ENCODE data around the gene DIDO1. TPM values are rescaled to one million over a fixed set of nuclear protein-coding genes. Genes with fewer than 3 reads are reported as not detected.
"Not testable (repeated sequence)": the region's sequence is repeated elsewhere in the genome, so short reads cannot be mapped to it uniquely, and the experiment has no call there.

Gene DIDO1
- polyA plus RNA-seq, 3 donors from 2014 or later = 23.1 to 48.8 (median 37.7) TPM

DNA sequence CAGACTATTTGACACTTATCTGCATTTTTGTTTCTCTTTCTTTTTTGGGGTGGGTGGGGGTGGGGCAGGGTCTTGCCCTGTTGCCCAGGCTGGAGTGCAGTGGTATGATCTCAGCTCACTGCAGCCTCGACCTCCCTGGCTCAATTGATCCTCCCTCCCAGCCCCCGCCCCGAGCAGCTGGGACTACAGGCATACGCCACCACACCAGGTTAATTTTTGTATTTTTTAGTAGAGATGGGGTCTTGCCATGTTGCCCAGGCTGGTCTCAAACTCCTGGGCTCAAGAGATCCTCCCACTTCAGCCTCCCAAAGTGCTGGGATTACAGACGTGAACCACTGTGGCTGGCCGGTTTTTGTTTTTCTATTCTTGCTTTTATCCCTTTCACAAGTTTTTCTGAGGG lies 73.0 kb downstream of the DIDO1 start:
- H3K27me3 Mint-ChIP-seq (ENCODE audit: low read depth in 3 of 3); H3K4me1 Mint-ChIP-seq; DNase-seq; H3K4me3 Mint-ChIP-seq; H3K27ac Mint-ChIP-seq; H3K9me3 Mint-ChIP-seq: not testable (repeated sequence)
- peaks cover 17 to 21% (median 20%) of the 10 kb centered on the region in 3 donors for H3K36me3 Mint-ChIP-seq

DNA sequence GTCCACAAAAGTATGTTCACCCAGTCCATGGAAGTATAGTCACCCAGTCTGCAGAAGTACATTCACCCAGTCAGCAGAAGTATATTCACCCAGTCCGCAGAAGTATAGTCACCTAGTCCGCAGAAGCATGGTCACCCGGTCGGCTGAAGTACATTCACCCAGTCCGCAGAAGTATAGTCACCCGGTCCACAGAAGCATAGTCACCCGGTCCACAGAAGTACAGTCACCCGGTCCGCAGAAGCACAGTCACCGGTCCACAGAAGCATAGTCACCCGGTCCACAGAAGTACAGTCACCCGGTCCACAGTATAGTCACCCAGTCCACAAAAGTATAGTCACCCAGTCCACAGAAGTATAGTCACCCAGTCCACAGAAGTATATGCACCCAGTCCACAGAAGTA lies 73.5 kb downstream of the DIDO1 start:
- Mint-ChIP-seq H3K27me3 (ENCODE audit: low read depth in 3 of 3) (peaks cover 0 to 1% (median 0%) of the 10 kb centered on the region in 3 donors), H3K27ac (no peak overlapping the region), H3K9me3 (no peaks in the 10 kb centered on the region), H3K4me1 (no peaks in the 10 kb centered on the region), H3K36me3 (peaks cover 17 to 21% (median 17%) of the 10 kb centered on the region in 3 donors), H3K4me3 (no peak overlapping the region)
- no peak for DNase-seq

DNA sequence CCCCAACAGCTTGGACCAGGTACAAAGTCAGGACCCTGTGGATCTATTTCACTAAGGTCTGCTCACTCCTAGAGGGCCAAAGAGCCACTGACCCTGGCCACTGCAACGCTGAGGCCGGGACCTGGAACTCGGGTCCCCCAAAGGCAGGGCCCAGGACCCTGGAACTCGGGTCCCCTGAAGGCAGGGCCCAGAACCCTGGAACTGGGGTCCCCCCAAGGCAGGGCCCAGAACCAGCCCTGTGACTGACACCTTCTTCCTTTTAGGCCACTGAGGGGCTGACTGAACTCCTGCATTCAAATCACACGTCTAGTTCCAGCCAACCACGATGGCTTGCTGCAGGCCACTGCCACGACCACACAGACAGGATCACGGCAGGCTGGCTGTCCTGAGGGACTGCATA lies 74.1 kb downstream of the DIDO1 start:
- Mint-ChIP-seq H3K4me3 (no peak overlapping the region), H3K4me1 (no peaks in the 10 kb centered on the region)

DNA sequence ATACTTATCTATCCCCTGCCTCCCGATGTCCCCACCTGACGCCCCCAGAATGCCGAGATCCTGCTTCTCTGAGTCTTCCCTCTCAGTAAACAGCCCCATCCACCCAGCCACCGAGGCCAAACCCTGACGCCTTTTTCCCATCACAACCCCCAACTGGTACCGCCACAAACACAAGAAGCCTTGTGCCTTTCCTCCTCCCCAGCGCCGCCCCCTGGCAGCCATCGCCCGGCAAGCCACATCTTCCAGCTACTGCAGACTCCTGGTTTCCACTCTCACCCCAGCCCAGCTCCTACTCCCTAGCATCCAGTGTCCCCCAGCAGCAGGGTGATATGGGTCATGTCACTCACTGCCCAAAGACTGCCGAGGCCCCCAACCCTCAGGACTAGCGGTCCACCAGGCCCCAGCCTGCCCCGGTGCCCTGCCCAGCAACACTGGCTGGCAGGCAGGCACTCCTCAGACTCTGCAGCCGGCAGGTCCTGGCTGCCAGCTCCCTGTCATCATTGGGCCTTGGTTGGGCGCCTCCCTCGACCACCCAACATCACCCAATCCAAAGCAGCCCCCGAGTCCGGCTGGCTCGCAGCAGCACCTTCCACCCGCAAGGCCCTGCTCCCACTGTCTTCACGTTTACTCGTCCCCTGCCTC lies 75.9 kb downstream of the DIDO1 start:
- H3K27ac Mint-ChIP-seq = peak overlapping the region in 1 of 6 donors; percentile 18

More for the DNA sequence above, 74.1 kb downstream of the DIDO1 start:
- Mint-ChIP-seq H3K9me3 (no peaks in the 10 kb centered on the region), H3K27ac (no peak overlapping the region), H3K36me3 (peaks cover 13 to 18% (median 15%) of the 10 kb centered on the region in 3 donors), H3K27me3 (ENCODE audit: low read depth in 3 of 3) (peaks cover 0 to 2% (median 0%) of the 10 kb centered on the region in 3 donors)
- no peak for DNase-seq

DNA sequence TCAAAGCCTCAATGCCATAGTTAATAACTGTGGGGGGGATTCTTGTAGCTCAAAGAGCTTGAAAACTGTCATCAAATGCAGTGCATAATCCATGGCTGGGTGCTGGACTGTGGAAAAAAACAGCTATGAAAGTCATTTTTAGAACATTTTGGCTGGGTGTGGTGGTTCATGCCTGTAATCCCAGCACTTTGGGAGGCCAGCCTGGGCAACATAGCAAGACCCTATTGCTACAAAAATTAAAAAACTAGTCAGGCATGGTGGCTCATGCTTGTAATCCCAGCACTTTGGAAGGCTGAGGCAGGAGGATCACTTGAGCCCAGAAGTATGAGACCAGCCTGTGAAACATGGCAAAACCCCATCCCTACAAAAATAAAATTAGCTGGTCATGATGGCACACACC lies 76.9 kb downstream of the DIDO1 start:
- Mint-ChIP-seq H3K9me3 (no peaks in the 10 kb centered on the region), H3K27me3 (ENCODE audit: low read depth in 3 of 3) (peaks cover 0 to 4% (median 0%) of the 10 kb centered on the region in 3 donors), H3K27ac (no peak overlapping the region), H3K36me3 (peaks cover 15 to 27% (median 18%) of the 10 kb centered on the region in 3 donors), H3K4me1 (no peaks in the 10 kb centered on the region), H3K4me3 (no peak overlapping the region)
- no peak for DNase-seq

More for the DNA sequence above, 75.9 kb downstream of the DIDO1 start:
- peaks cover 15 to 25% (median 16%) of the 10 kb centered on the region in 3 donors for H3K36me3 Mint-ChIP-seq
- H3K9me3 Mint-ChIP-seq = no peaks in the 10 kb centered on the region
- no peak overlapping the region for H3K4me3 Mint-ChIP-seq
- DNase-seq = no peak
- H3K27me3 Mint-ChIP-seq (ENCODE audit: low read depth in 3 of 3) = peaks cover 0 to 4% (median 0%) of the 10 kb centered on the region in 3 donors
- H3K4me1 Mint-ChIP-seq = no peaks in the 10 kb centered on the region

DNA sequence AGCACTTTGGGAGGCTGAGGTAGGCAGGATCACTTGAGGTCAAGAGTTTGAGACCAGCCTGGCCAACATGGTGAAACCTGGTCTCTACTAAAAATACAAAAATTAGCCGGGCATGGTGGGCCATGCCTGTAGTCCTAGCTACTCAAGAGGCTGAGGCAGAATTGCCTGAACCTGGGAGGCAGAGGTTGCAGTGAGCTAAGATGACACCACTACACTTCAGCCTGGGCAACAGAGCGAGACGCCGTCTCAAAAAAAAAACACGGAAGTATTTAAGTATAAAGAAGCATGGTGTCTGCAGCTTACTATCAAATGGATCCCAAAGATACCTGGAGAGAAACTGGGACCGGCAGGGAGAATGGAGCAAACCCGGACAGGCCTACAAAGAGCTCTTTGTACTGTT lies 77.4 kb downstream of the DIDO1 start:
- H3K9me3 Mint-ChIP-seq; DNase-seq; H3K4me1 Mint-ChIP-seq; H3K27me3 Mint-ChIP-seq (ENCODE audit: low read depth in 3 of 3); H3K27ac Mint-ChIP-seq; H3K4me3 Mint-ChIP-seq: not testable (repeated sequence)
- H3K36me3 Mint-ChIP-seq = peaks cover 13 to 25% (median 18%) of the 10 kb centered on the region in 3 donors

DNA sequence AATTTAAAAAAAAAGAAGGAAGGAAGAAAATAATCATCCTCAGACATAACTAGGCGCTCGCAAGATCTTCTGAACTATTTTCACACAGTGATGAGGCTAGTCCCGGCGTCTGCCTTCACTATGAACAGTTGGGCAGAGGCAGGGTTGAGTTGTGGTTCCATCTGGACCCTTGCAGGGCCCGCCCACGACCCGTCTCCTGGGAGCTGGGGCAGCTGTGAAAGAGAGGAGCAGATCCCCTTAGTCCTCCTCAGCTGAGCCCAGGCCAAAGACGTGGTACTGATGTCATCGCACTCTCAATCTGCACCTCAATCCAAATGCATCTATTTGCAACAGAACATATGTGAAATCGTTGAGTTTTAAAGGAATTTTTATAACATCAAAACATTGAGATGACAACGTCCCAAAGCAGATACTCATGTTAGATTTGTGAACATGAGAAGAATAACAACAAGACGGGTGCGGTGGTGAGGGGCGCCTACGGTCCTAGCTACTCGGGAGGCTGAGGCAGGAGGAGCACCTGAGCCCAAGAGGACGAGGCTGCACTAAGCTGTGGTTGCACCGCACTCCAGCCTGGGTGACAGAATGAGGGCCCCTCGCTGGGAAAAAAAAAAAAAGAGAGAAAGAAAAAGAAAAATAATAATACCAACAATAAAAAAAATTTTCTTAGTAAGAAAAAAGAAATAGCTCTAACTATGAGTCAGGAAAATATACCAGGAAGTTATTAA lies 80.0 kb downstream of the DIDO1 start:
- H3K27ac Mint-ChIP-seq = no peak overlapping the region

DNA sequence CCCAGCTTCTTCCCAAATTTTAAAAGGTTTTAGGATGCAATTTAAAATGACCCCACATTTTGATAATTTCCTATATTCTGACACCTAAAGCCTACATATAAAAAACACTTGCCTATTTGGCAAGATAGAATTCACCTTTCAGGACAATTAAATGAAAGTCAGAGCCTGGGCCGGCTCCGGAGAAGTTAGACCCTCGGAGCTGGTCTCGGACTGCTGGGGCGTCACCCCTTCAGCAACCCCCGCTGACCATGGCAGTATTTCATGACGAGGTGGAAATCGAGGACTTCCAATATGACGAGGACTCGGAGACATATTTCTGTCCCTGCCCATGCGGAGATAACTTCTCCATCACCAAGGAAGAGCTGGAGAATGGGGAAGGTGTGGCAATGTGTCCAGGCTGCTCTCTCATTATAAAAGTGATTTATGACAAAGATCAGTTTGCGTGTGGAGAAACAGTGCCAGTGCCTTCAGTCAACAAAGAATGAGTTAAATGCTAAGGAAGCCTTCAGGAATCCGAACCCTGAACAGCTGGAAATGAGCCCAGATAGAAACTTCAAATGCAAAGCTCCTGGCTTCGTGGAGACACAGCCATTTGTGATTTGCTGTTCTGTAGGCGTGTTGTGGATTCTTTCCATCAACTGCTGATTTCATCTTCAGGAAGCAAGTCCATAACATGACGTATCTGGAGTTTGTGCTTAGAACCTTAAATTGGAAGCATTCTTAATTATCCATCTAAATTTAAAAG lies 80.7 kb downstream of the DIDO1 start:
- Mint-ChIP-seq H3K27ac (no peak overlapping the region), H3K27me3 (ENCODE audit: low read depth in 3 of 3) (peaks cover 0 to 4% (median 0%) of the 10 kb centered on the region in 3 donors), H3K9me3 (no peaks in the 10 kb centered on the region), H3K4me3 (no peak overlapping the region), H3K4me1 (no peaks in the 10 kb centered on the region), H3K36me3 (peaks cover 4 to 16% (median 13%) of the 10 kb centered on the region in 3 donors)
- DNase-seq = no peak

More for the DNA sequence above, 80.0 kb downstream of the DIDO1 start:
- Mint-ChIP-seq H3K4me3 (no peak overlapping the region), H3K9me3 (no peaks in the 10 kb centered on the region), H3K36me3 (peaks cover 4 to 18% (median 16%) of the 10 kb centered on the region in 3 donors), H3K27me3 (ENCODE audit: low read depth in 3 of 3) (peaks cover 0 to 4% (median 0%) of the 10 kb centered on the region in 3 donors), H3K4me1 (no peaks in the 10 kb centered on the region)
- no peak for DNase-seq

DNA sequence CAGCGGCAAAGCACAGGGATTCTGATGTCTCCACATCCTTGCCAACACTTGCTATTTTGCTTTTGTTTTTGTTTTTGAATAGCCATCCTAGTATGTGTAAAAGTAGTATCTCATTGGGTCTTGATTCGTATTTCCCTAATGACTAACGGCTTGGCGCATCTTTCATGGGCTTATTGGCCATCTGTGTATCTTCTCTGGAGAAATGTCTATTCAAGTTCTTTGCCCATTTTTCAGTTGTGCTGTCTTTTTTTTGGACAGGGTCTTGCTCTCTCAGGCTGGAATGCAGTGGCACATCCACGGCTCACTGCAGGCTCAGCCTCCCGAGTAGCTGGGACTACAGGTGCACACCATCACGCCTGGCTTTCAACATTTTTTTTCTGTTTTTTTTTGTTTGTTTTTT lies 82.1 kb downstream of the DIDO1 start:
- Mint-ChIP-seq H3K36me3 (peaks cover 4 to 16% (median 9%) of the 10 kb centered on the region in 3 donors), H3K27ac (no peak overlapping the region), H3K4me3 (no peak overlapping the region), H3K27me3 (ENCODE audit: low read depth in 3 of 3) (peaks cover 0 to 4% (median 0%) of the 10 kb centered on the region in 3 donors), H3K4me1 (peaks cover 0 to 1% of the 10 kb centered on the region in 2 donors), H3K9me3 (no peaks in the 10 kb centered on the region)
- DNase-seq = no peak

DNA sequence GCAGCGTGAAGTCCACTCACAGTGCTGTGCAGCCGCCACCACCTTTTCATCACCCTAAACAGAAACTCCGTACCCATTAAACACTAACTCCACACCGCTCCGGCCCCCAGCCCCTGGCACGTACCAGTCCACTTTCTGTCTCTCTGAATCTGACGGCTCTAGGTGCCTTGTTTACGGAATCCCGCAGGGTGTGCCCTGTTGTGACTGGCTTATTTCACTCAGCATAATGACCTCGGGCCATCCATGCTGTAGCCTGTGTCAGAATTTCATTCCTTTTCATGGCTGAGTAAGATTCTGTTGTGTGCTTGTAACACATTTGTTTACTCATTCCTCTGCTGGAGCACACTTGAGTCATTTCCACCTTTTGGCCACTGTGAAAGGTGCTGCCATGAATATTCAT lies 82.6 kb downstream of the DIDO1 start:
- no peak overlapping the region for H3K27ac Mint-ChIP-seq
- H3K4me3 Mint-ChIP-seq = no peak overlapping the region
- peaks cover 0 to 4% (median 0%) of the 10 kb centered on the region in 3 donors for H3K27me3 Mint-ChIP-seq (ENCODE audit: low read depth in 3 of 3)
- no peak for DNase-seq
- no peaks in the 10 kb centered on the region for H3K9me3 Mint-ChIP-seq
- peaks cover 4 to 16% (median 9%) of the 10 kb centered on the region in 3 donors for H3K36me3 Mint-ChIP-seq
- H3K4me1 Mint-ChIP-seq = peaks cover 0 to 2% of the 10 kb centered on the region in 2 donors

DNA sequence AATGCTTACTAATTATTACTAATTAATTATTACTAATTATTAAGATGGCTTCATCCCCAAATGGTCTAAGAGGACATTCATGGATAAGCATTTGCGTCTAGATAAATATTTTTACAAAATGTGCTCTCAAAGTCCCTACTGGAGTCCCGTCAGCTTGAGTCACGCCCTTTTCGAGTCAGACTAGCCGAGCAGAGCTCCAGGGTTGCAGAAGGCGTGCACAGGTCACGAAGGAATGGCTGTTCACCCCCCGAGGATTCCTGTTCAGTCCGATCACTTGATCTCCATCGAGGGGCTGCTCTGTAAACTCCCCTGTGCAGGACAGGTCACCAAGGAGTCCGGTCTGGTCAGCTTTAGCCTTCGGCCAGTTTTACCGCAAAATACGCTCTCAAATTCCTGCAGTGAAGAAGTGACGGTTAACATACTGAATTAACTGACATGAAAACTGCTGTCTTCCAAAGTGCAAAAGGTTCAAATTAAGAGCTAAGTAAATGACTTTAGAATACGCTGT lies 84.5 kb downstream of the DIDO1 start:
- no peak overlapping the region for H3K4me3 Mint-ChIP-seq
- peaks cover under 1 to 3% (median 3%) of the 10 kb centered on the region in 3 donors for H3K27me3 Mint-ChIP-seq (ENCODE audit: low read depth in 3 of 3)
- H3K9me3 Mint-ChIP-seq = no peaks in the 10 kb centered on the region
- no peak for DNase-seq
- H3K36me3 Mint-ChIP-seq = peaks cover 4 to 12% (median 7%) of the 10 kb centered on the region in 3 donors
- no peak overlapping the region for H3K27ac Mint-ChIP-seq
- peaks cover 0 to 9% of the 10 kb centered on the region in 2 donors for H3K4me1 Mint-ChIP-seq

DNA sequence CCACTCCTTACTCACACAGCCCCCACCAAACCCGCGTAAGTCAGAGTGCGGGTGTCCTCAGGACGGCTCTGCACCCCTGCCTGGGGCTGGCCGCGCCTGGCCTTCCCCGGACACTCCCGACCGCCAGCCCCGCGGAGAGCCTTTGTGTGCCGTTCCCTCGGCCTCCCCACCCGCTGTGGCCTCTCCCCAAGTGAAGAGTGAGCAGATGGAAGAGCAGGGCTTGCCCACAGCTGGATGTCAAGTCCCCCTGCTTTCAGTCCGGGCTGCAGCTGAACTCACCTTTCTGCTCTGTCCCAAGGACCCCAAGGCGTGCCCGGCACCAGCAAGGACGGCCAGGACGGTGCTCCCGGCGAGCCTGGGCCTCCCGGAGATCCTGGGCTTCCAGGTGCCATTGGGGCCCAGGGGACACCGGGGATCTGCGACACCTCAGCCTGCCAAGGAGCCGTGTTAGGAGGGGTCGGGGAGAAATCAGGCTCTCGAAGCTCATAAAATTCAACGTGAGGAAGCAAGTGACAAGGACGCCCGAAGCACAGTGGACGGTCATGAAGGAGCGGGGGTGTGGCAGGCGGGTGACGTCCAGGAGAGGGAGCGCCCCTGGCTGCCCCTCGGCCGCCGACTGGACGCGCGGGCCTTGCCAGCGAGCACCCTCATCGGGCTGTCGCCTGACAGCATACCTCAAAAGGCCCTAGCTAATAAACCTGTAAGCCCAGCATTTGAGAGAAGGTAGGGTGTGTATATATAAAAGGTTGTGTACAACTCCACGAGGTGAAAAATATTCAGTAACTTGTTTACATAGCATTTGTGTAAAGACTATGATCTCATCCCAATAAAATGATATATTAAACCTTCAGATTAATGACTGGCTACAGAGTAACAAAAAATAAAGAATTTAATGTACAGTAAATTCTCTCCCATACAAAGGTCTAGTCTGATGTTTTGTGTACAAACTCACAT lies 85.8 kb downstream of the DIDO1 start:
- no peak for DNase-seq
- H3K27ac Mint-ChIP-seq = no peak overlapping the region
- peaks cover 0 to 6% (median 2%) of the 10 kb centered on the region in 3 donors for H3K36me3 Mint-ChIP-seq
- H3K4me3 Mint-ChIP-seq = no peak overlapping the region
- H3K27me3 Mint-ChIP-seq (ENCODE audit: low read depth in 3 of 3) = peaks cover 3% of the 10 kb centered on the region in 3 donors
- H3K9me3 Mint-ChIP-seq = no peaks in the 10 kb centered on the region
- peaks cover 0 to 9% of the 10 kb centered on the region in 2 donors for H3K4me1 Mint-ChIP-seq

DNA sequence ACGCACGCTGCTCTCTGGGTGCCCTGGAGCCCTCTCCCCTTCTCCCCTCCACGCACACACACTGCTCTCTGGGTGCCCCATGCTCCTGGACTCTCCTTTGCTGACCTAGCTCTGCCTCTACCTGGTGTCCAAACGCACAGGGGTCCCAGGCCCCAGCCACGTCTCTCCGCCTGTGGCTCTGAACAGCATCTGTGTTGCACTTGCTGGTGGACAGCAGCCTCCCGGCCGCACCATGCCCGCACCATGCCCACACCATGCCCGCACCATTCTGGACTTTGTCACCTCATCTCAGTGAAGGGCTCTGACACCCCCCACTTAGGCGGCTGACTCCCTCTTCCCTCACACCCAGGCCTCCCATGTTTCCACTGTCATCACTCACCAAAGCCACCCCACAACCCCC lies 86.5 kb downstream of the DIDO1 start:
- H3K27me3 Mint-ChIP-seq (ENCODE audit: low read depth in 3 of 3) = peaks cover 3% of the 10 kb centered on the region in 3 donors
- no peak for DNase-seq
- no peak overlapping the region for H3K4me3 Mint-ChIP-seq
- no peak overlapping the region for H3K27ac Mint-ChIP-seq
- no peaks in the 10 kb centered on the region for H3K9me3 Mint-ChIP-seq
- H3K36me3 Mint-ChIP-seq = peaks cover 0 to 4% (median 0%) of the 10 kb centered on the region in 3 donors
- peaks cover 0 to 9% of the 10 kb centered on the region in 2 donors for H3K4me1 Mint-ChIP-seq
